Measurements from ENCODE around the gene METTL27. TPM values are rescaled to one million over a fixed set of nuclear protein-coding genes. Genes with fewer than 3 reads are reported as not detected.
A peak's percentile ranks its signal among the peaks of the same experiment; 100 is the strongest.
"Not testable (repeated sequence)": the region's sequence is repeated elsewhere in the genome, so short reads cannot be mapped to it uniquely, and the experiment has no call there.

METTL27 gene
- total RNA-seq, 4 donors from 2014 or later, result 2.0 to 6.8 (median 2.9) TPM; not detected in 1

GRCh38 chr7:73839743-73840714 is 2.3 kb downstream of the METTL27 start:
- 88% methylated on average over 16 of the region's 22 CpGs for WGBS
- DNase-seq (ENCODE audit: low spot score in 2 of 2), result no peak
- no peak overlapping the region for H3K4me3 ChIP-seq
- no peaks in the 10 kb centered on the region for H3K36me3 ChIP-seq
- H3K27me3 ChIP-seq, result no peaks in the 10 kb centered on the region
- H3K4me1 ChIP-seq, result peaks cover 21% of the 10 kb centered on the region
- H3K27ac ChIP-seq, result no peak overlapping the region
- no peaks in the 10 kb centered on the region for H3K9me3 ChIP-seq
- TF ChIP-seq EP300 (IDR thresholded peaks at IDR 0.05), result no peak

- no peak for DNase-seq (ENCODE audit: low spot score in 2 of 2)
- no peaks in the 10 kb centered on the region for H3K9me3 ChIP-seq
- H3K4me1 ChIP-seq, result peaks cover 21% of the 10 kb centered on the region
- 88% methylated on average over 7 of the region's 7 CpGs for WGBS
- H3K27me3 ChIP-seq, result no peaks in the 10 kb centered on the region
- TF ChIP-seq CTCF (IDR thresholded peaks at IDR 0.05) (no peak), POLR2A (IDR thresholded peaks at IDR 0.05) (no peak), EP300 (IDR thresholded peaks at IDR 0.05) (no peak), POLR2AphosphoS5 (IDR thresholded peaks at IDR 0.05) (no peak)
- no peak overlapping the region for H3K4me3 ChIP-seq
- peak overlapping the region; percentile 4 for H3K27ac ChIP-seq
- no peaks in the 10 kb centered on the region for H3K36me3 ChIP-seq
Observed at GRCh38 chr7:73839290-73839689, 3.0 kb downstream of the METTL27 start.

- Histone ChIP-seq H3K27ac (peak overlapping the region; percentile 4), H3K36me3 (no peaks in the 10 kb centered on the region), H3K27me3 (no peaks in the 10 kb centered on the region), H3K9me3 (no peaks in the 10 kb centered on the region), H3K4me1 (peaks cover 23% of the 10 kb centered on the region), H3K4me3 (no peak overlapping the region)
- TF ChIP-seq POLR2A (IDR thresholded peaks at IDR 0.05) (no peak), CTCF (IDR thresholded peaks at IDR 0.05) (no peak), EP300 (IDR thresholded peaks at IDR 0.05) (no peak), POLR2AphosphoS5 (IDR thresholded peaks at IDR 0.05) (no peak)
- DNase-seq (ENCODE audit: low spot score in 2 of 2), result no peak
- 45% methylated on average over 5 of the region's 6 CpGs for WGBS
Observed at GRCh38 chr7:73838642-73839041, 3.7 kb downstream of the METTL27 start.

- H3K36me3 ChIP-seq; H3K27me3 ChIP-seq; DNase-seq (ENCODE audit: low spot score in 2 of 2); H3K9me3 ChIP-seq; H3K27ac ChIP-seq; H3K4me3 ChIP-seq: not testable (repeated sequence)
- peaks cover 31% of the 10 kb centered on the region for H3K4me1 ChIP-seq
Observed at GRCh38 chr7:73837167-73837566, 5.1 kb downstream of the METTL27 start.

GRCh38 chr7:73834626-73835191 is 7.6 kb downstream of the METTL27 start:
- H3K9me3 ChIP-seq, result no peaks in the 10 kb centered on the region
- peaks cover 42% of the 10 kb centered on the region for H3K4me1 ChIP-seq
- DNase-seq (ENCODE audit: low spot score in 2 of 2), result no peak
- 83% methylated on average over 2 of the region's 11 CpGs for WGBS
- no peaks in the 10 kb centered on the region for H3K36me3 ChIP-seq
- no peaks in the 10 kb centered on the region for H3K27me3 ChIP-seq
- H3K27ac ChIP-seq, result no peak overlapping the region
- H3K4me3 ChIP-seq, result no peak overlapping the region
- TF ChIP-seq POLR2AphosphoS5 (IDR thresholded peaks at IDR 0.05) (no peak), EP300 (IDR thresholded peaks at IDR 0.05) (no peak)

- DNase-seq (ENCODE audit: low spot score in 2 of 2), result no peak
- peaks cover 49% of the 10 kb centered on the region for H3K4me1 ChIP-seq
- no peaks in the 10 kb centered on the region for H3K36me3 ChIP-seq
- H3K9me3 ChIP-seq, result no peaks in the 10 kb centered on the region
- H3K27me3 ChIP-seq, result no peaks in the 10 kb centered on the region
- H3K4me3 ChIP-seq, result peak overlapping the region; percentile 47
- no peak for TF ChIP-seq POLR2AphosphoS5 (IDR thresholded peaks at IDR 0.05)
- WGBS, result 46% methylated on average over 12 of the region's 13 CpGs
- H3K27ac ChIP-seq, result peak overlapping the region; percentile 89
Observed at GRCh38 chr7:73833251-73833919, 8.9 kb downstream of the METTL27 start.

- Histone ChIP-seq H3K27ac (peak overlapping the region; percentile 89), H3K36me3 (no peaks in the 10 kb centered on the region), H3K9me3 (no peaks in the 10 kb centered on the region), H3K27me3 (no peaks in the 10 kb centered on the region), H3K4me3 (peak overlapping the region; percentile 47), H3K4me1 (peaks cover 54% of the 10 kb centered on the region)
- 53% methylated on average over 13 of the region's 13 CpGs for WGBS
- no peak for TF ChIP-seq EP300 (IDR thresholded peaks at IDR 0.05)
- no peak for TF ChIP-seq POLR2AphosphoS5 (IDR thresholded peaks at IDR 0.05)
- TF ChIP-seq CTCF (IDR thresholded peaks at IDR 0.05), result no peak
- no peak for DNase-seq (ENCODE audit: low spot score in 2 of 2)
Observed at GRCh38 chr7:73832806-73833205, 9.5 kb downstream of the METTL27 start.

All from suprapubic skin (tissue), 4 donors.